HCT116 (cell line): ENCODE results near the gene GNAO1. TPM values are rescaled to one million over a fixed set of nuclear protein-coding genes. Genes with fewer than 3 reads are reported as not detected.

ENCODE experiments used
- ATAC-seq: fragments of 200-7000 bp; cut with Tn5 transposase; 2 replicates; pipeline ENCODE4 v1.9.1; 2020; ENCODE audit warnings: mild to moderate bottlenecking, moderate library complexity
- BruUV-seq: library from RNA; stranded (reverse); fragments of 400-500 nt; replicated peaks from 2 replicates; lab custom pipeline; 2021; lab: Mats Ljungman, UMichigan
- CTCF ChIA-PET: fragments of 300-600 bp; sonication (Branson Sonifier 250); formaldehyde crosslinking; loops from one replicate; lab custom pipeline; 2021; ENCODE audit warnings: antibody characterized with exemption; lab: Charles Lee
- POLR2A ChIA-PET: fragments of 300-600, 350-600 bp; sonication (Branson Sonifier 250); formaldehyde crosslinking; loops from one replicate; lab custom pipeline; 2021; ENCODE audit warnings: antibody characterized with exemption; lab: Charles Lee
- RAD21 ChIA-PET, 2 experiments: fragments of 300-600 bp; sonication (Branson Sonifier 250); formaldehyde crosslinking; loops; one replicate each; lab custom pipeline; 2023; ENCODE audit warnings: low total read pairs in 2 of 2; ENCODE audit not compliant: uncharacterized antibody in 2 of 2, unreplicated experiment in 2 of 2, low non-redundant PET in 1 of 2; lab: Charles Lee
- DNase-seq: peaks from one replicate; pipeline ENCODE4 v3.0.0-alpha.2; 2010; ENCODE audit warnings: low read depth, low spot score
- H2AFZ ChIP-seq: fragments of 200-600 bp; shearing (Covaris generic), sonication (generic); 2 replicates; pipeline ENCODE4 v1.6.1; 2017; ENCODE audit warnings: low read depth, mixed run types, mixed read lengths, antibody characterized with exemption, low read length; ENCODE audit not compliant: poor library complexity, severe bottlenecking
- H3K27ac ChIP-seq: 2 replicates; pipeline ENCODE4 v1.5.1; 2012; ENCODE audit warnings: low read depth, low read length
- H3K27me3 ChIP-seq: fragments of 200-600 bp; sonication (generic); 2 replicates; pipeline ENCODE4 v1.6.1; 2016; ENCODE audit warnings: mixed run types, low read length, mixed read lengths; ENCODE audit not compliant: insufficient read depth
- H3K36me3 ChIP-seq, 2 experiments: fragments of 200-500 bp in 1 of 2; fragments of 200-600 bp in 1 of 2; sonication (Bioruptor generic) in 1 of 2; sonication (generic) in 1 of 2; 2 replicates each; pipeline versions ENCODE4 v1.5.1 to v1.6.1; 2014 to 2016; ENCODE audit warnings: low read length in 2 of 2, inconsistent platforms in 1 of 2, mixed read lengths in 1 of 2, mixed run types in 1 of 2; ENCODE audit not compliant: insufficient read depth in 2 of 2, control insufficient read depth in 1 of 2
- H3K4me1 ChIP-seq, 2 experiments: fragments of 200-600 bp in 1 of 2; sonication (generic) in 1 of 2; 2 replicates each; pipeline versions ENCODE4 v1.5.1 to v1.6.1; 2012 to 2017; ENCODE audit warnings: low read length in 2 of 2, inconsistent platforms in 1 of 2, mild to moderate bottlenecking in 1 of 2, mixed read lengths in 1 of 2, mixed run types in 1 of 2, moderate library complexity in 1 of 2; ENCODE audit not compliant: insufficient read depth in 2 of 2, control insufficient read depth in 1 of 2
- H3K4me2 ChIP-seq: fragments of 200-600 bp; sonication (generic); 2 replicates; pipeline ENCODE4 v1.6.1; 2017; ENCODE audit warnings: mixed run types, low read length, mixed read lengths
- H3K4me3 ChIP-seq, 2 experiments: fragments of 200-600 bp in 1 of 2; sonication (generic) in 1 of 2; replicated peaks in 1 of 2; 2 replicates each; pipeline ENCODE4 v1.5.1; 2011 to 2016; ENCODE audit warnings: low read length in 2 of 2, control low read depth in 1 of 2, low read depth in 1 of 2, mild to moderate bottlenecking in 1 of 2, mixed read lengths in 1 of 2, mixed run types in 1 of 2
- H3K79me2 ChIP-seq: fragments of 200-600 bp; sonication (generic); 2 replicates; pipeline ENCODE4 v1.6.1; 2017; ENCODE audit warnings: mild to moderate bottlenecking, mixed run types, low read length, moderate library complexity, mixed read lengths; ENCODE audit not compliant: insufficient read depth
- H3K9ac ChIP-seq: fragments of 200-600 bp; sonication (generic); 2 replicates; pipeline ENCODE4 v1.6.1; 2016; ENCODE audit warnings: low read length, mixed read lengths
- H3K9me2 ChIP-seq: fragments of 200-600 bp; sonication (generic), shearing (Covaris generic); 2 replicates; pipeline ENCODE4 v1.6.1; 2017; ENCODE audit warnings: mixed run types, mild to moderate bottlenecking, moderate library complexity; ENCODE audit not compliant: insufficient read depth
- H3K9me3 ChIP-seq, 2 experiments: fragments of 200-500 bp in 1 of 2; fragments of 200-600 bp in 1 of 2; sonication (Bioruptor generic) in 1 of 2; sonication (generic) in 1 of 2; 2 replicates each; pipeline ENCODE4 v1.6.1; 2014 to 2017; ENCODE audit warnings: low read length in 2 of 2, mixed read lengths in 2 of 2, inconsistent platforms in 1 of 2, low read depth in 1 of 2, mild to moderate bottlenecking in 1 of 2, mixed run types in 1 of 2, moderate library complexity in 1 of 2; ENCODE audit not compliant: control insufficient read depth in 1 of 2, insufficient read depth in 1 of 2
- H4K20me1 ChIP-seq: fragments of 200-600 bp; sonication (generic), shearing (Covaris generic); 2 replicates; pipeline ENCODE4 v1.6.1; 2017; ENCODE audit warnings: mixed run types, mild to moderate bottlenecking, moderate library complexity; ENCODE audit not compliant: insufficient read depth
- CBX3 ChIP-seq: IDR thresholded peaks from 2 replicates; pipeline ENCODE4 v1.6.1; 2012; ENCODE audit warnings: low read depth
- CEBPB ChIP-seq: IDR thresholded peaks from 2 replicates; pipeline ENCODE4 v1.6.1; 2012; ENCODE audit warnings: low read depth
- CTCF ChIP-seq, 3 experiments: fragments of 200-600 bp in 1 of 3; sonication (generic) in 1 of 3; IDR thresholded peaks in 2 of 3; conservative IDR thresholded peaks in 1 of 3; 2 replicates each; pipeline ENCODE4 v1.5.1; 2012 to 2017; ENCODE audit warnings: low read depth in 2 of 3, low read length in 2 of 3, antibody characterized with exemption in 1 of 3, borderline replicate concordance in 1 of 3, control low read depth in 1 of 3, mild to moderate bottlenecking in 1 of 3, mixed read lengths in 1 of 3, mixed run types in 1 of 3, moderate library complexity in 1 of 3; ENCODE audit not compliant: insufficient read depth in 1 of 3
- ELF1 ChIP-seq: IDR thresholded peaks from 2 replicates; pipeline ENCODE4 v1.6.1; 2012; ENCODE audit warnings: low read depth, borderline replicate concordance
- EZH2 ChIP-seq: fragments of 200-600 bp; sonication (generic); IDR thresholded peaks from 2 replicates; pipeline ENCODE4 v1.6.1; 2017; ENCODE audit warnings: antibody characterized with exemption, mixed run types
- EZH2phosphoT487 ChIP-seq: fragments of 200-600 bp; IDR thresholded peaks from 2 replicates; pipeline ENCODE4 v1.6.1; 2018; ENCODE audit warnings: antibody characterized with exemption, borderline replicate concordance
- POLR2A ChIP-seq: IDR thresholded peaks from 2 replicates; pipeline ENCODE4 v1.7.0; 2011; ENCODE audit warnings: borderline replicate concordance; ENCODE audit not compliant: insufficient read depth, insufficient read length; ENCODE audit errors: extremely low read depth
- POLR2AphosphoS5 ChIP-seq: IDR thresholded peaks from 2 replicates; pipeline ENCODE4 v1.6.1; 2011; ENCODE audit warnings: mild to moderate bottlenecking, low read depth, low read length, moderate library complexity
- RAD21 ChIP-seq: IDR thresholded peaks from 2 replicates; pipeline ENCODE4 v1.6.1; 2012; ENCODE audit warnings: low read depth, mild to moderate bottlenecking
- REST ChIP-seq: IDR thresholded peaks from 2 replicates; pipeline ENCODE4 v1.6.1; 2012; ENCODE audit warnings: low read depth
- SIN3A ChIP-seq: IDR thresholded peaks from 2 replicates; pipeline ENCODE4 v1.6.1; 2012; ENCODE audit warnings: low read depth
- SP1 ChIP-seq: IDR thresholded peaks from 2 replicates; pipeline ENCODE4 v1.6.1; 2012; ENCODE audit warnings: low read depth
- SRF ChIP-seq: IDR thresholded peaks from 2 replicates; pipeline ENCODE4 v1.6.1; 2012; ENCODE audit warnings: low read depth
- TCF7L2 ChIP-seq: IDR thresholded peaks from 2 replicates; pipeline ENCODE4 v1.7.0; 2011; ENCODE audit warnings: borderline replicate concordance, inconsistent platforms; ENCODE audit not compliant: insufficient read depth, insufficient read length; ENCODE audit errors: extremely low read depth
- ZFX ChIP-seq: fragments of 450-650 bp; IDR thresholded peaks from 2 replicates; pipeline ENCODE4 v1.6.1; 2017
- ZNF274 ChIP-seq: fragments of 200-500 bp; sonication (Bioruptor generic); IDR thresholded peaks from 2 replicates; pipeline ENCODE4 v1.6.1; 2014; ENCODE audit warnings: mild to moderate bottlenecking, low read depth, low read length, inconsistent platforms
- intact Hi-C: fragments of 100-400 bp; cut with micrococcal nuclease; formaldehyde crosslinking; loops from 2 replicates; pipeline ENCODE4 v1.10.0; 2022
- total RNA-seq: library from RNA; stranded (reverse); gene quantifications from one replicate; pipeline ENCODE4 v1.2.1, GENCODE V29; 2021; ENCODE audit not compliant: unreplicated experiment

Gene GNAO1
- total RNA-seq, 1 experiment from 2014 or later: 0.12 TPM

- Histone ChIP-seq H2AFZ (no peak overlapping the region), H3K79me2 (0 out of 2 replicates have a peak, but pooled peaks cover 4% of the 10 kb centered on the region), H3K36me3 (peaks cover 30% of the 10 kb centered on the region in 2 experiments), H3K4me3 (no peak overlapping the region), H3K9ac (no peak overlapping the region), H3K9me3 (no peaks in the 10 kb centered on the region), H3K4me1 (no peaks in the 10 kb centered on the region), H3K27me3 (no peaks in the 10 kb centered on the region), H4K20me1 (no peaks in the 10 kb centered on the region), H3K27ac (no peak overlapping the region), H3K4me2 (no peak overlapping the region), H3K9me2 (no peaks in the 10 kb centered on the region)
- no peak for DNase-seq
- CTCF ChIA-PET: interaction anchor here (0.7 kb wide), 1 partner anchor 94 kb away, joined by 3 read pairs; no protein-coding TSS in a partner anchor
- BruUV-seq: no TSS peak
- intact Hi-C loops: no loop called here
- TF ChIP-seq ELF1 (no peak), CBX3 (no peak)
- RAD21 ChIA-PET: no interaction called here
- POLR2A ChIA-PET: no interaction called here
- ATAC-seq: no peak
Observed at GRCh38 chr16:56399486-56399885, 208.2 kb downstream of the GNAO1 start.

GRCh38 chr16:56400458-56400857 is 209.2 kb downstream of the GNAO1 start:
- DNase-seq (no peak), ATAC-seq (no peak)
- CTCF ChIA-PET: interaction anchor here (1.4 kb wide), 1 partner anchor 44 kb away, joined by 3 read pairs; no protein-coding TSS in a partner anchor
- Histone ChIP-seq H2AFZ (no peak overlapping the region), H3K4me3 (no peak overlapping the region), H3K4me2 (no peak overlapping the region), H3K9me2 (no peaks in the 10 kb centered on the region), H3K27me3 (no peaks in the 10 kb centered on the region), H3K9me3 (no peaks in the 10 kb centered on the region), H4K20me1 (no peaks in the 10 kb centered on the region), H3K79me2 (0 out of 2 replicates have a peak, but pooled peaks cover 4% of the 10 kb centered on the region), H3K36me3 (peaks cover 32 to 36% of the 10 kb centered on the region in 2 experiments), H3K27ac (no peak overlapping the region), H3K4me1 (no peaks in the 10 kb centered on the region), H3K9ac (no peak overlapping the region)
- RAD21 ChIA-PET: no interaction called here
- POLR2A ChIA-PET: no interaction called here
- intact Hi-C loops: no loop called here
- TF ChIP-seq REST: no peak
- no peak for TF ChIP-seq EZH2
- no peak for TF ChIP-seq SRF
- no peak for TF ChIP-seq ZNF274
- no peak for TF ChIP-seq RAD21
- TF ChIP-seq SP1: no peak
- no peak for TF ChIP-seq SIN3A
- TF ChIP-seq CEBPB: no peak
- no peak for TF ChIP-seq ZFX
- TF ChIP-seq POLR2AphosphoS5: no peak
- TF ChIP-seq CBX3: no peak
- no peak for TF ChIP-seq POLR2A
- no peak for TF ChIP-seq CTCF (IDR thresholded peaks at IDR 0.05 in 2 of 3, conservative IDR thresholded peaks at IDR 0.05 in 1 of 3; ENCODE audit: borderline replicate concordance in 1 of 3, insufficient read depth in 1 of 3, low read depth in 2 of 3, low read length in 2 of 3)
- no peak for TF ChIP-seq TCF7L2
- TF ChIP-seq EZH2phosphoT487: no peak
- TSS peak; percentile 19 for BruUV-seq
